H1 (cell line): ENCODE results near the gene BAAT. TPM values are rescaled to one million over a fixed set of nuclear protein-coding genes. Genes with fewer than 3 reads are reported as not detected.

ENCODE experiments used
- CTCF ChIA-PET: fragments of 300-600 bp; sonication (Branson Sonifier 250); formaldehyde crosslinking; loops from one replicate; lab custom pipeline; 2021; ENCODE audit not compliant: partially characterized antibody; lab: Charles Lee
- POLR2A ChIA-PET: fragments of 300-600 bp; sonication (Branson Sonifier 250); formaldehyde crosslinking; loops from one replicate; lab custom pipeline; 2021; ENCODE audit warnings: inconsistent platforms; ENCODE audit not compliant: partially characterized antibody; lab: Charles Lee
- DNase-seq, 2 experiments: peaks; one replicate each; pipeline versions ENCODE4 v3.0.0 to v3.0.0-alpha.2; 2010 to 2022; ENCODE audit warnings: low spot score in 2 of 2, low read depth in 1 of 2, mixed read lengths in 1 of 2
- FAIRE-seq: peaks from 2 replicates; lab custom pipeline; 2011; peaks lifted over from hg19 to GRCh38; lab: Jason Lieb, UNC
- H2AFZ ChIP-seq: 2 replicates; pipeline ENCODE4 v1.8.1; 2012; ENCODE audit warnings: low read length, inconsistent platforms
- H2AK5ac ChIP-seq: 2 replicates; pipeline ENCODE4 v1.6.1; 2013; ENCODE audit warnings: low read depth, low read length
- H2BK120ac ChIP-seq: replicated peaks from 2 replicates; pipeline ENCODE3; 2013; ENCODE audit warnings: low read depth, low read length, inconsistent platforms
- H2BK12ac ChIP-seq: 2 replicates; pipeline ENCODE4 v1.6.1; 2013; ENCODE audit warnings: low read depth, low read length
- H2BK15ac ChIP-seq: 2 replicates; pipeline ENCODE4 v1.6.1; 2013; ENCODE audit warnings: low read length
- H2BK20ac ChIP-seq: 2 replicates; pipeline ENCODE4 v1.6.1; 2013; ENCODE audit warnings: low read length
- H2BK5ac ChIP-seq: 2 replicates; pipeline ENCODE4 v1.6.1; 2013; ENCODE audit warnings: low read depth, low read length
- H3K14ac ChIP-seq: 2 replicates; pipeline ENCODE4 v1.6.1; 2013; ENCODE audit warnings: inconsistent platforms; ENCODE audit not compliant: insufficient read length
- H3K18ac ChIP-seq: 2 replicates; pipeline ENCODE4 v1.6.1; 2013; ENCODE audit warnings: low read length; ENCODE audit errors: extremely low read depth
- H3K23ac ChIP-seq: 2 replicates; pipeline ENCODE4 v1.6.1; 2013; ENCODE audit warnings: inconsistent platforms; ENCODE audit not compliant: insufficient read length
- H3K23me2 ChIP-seq: 2 replicates; pipeline ENCODE4 v1.6.1; 2013; ENCODE audit warnings: low read depth, low read length
- H3K27ac ChIP-seq: 2 replicates; pipeline ENCODE4 v1.6.1; 2011; ENCODE audit warnings: low read depth, low read length, inconsistent platforms
- H3K27me3 ChIP-seq, 4 experiments: replicated peaks in 1 of 4; 1 replicate in 1 of 4; 2 replicates in 3 of 4; pipeline versions ENCODE4 v1.6.1 to v1.8.1; 2011 to 2013; ENCODE audit warnings: low read length in 3 of 4, mild to moderate bottlenecking in 3 of 4, inconsistent platforms in 2 of 4, mixed read lengths in 2 of 4, moderate library complexity in 1 of 4; ENCODE audit not compliant: control insufficient read depth in 3 of 4, insufficient read depth in 3 of 4; ENCODE audit errors: extremely low read depth in 1 of 4
- H3K36me3 ChIP-seq, 4 experiments: 2 replicates each; pipeline versions ENCODE4 v1.6.1 to v1.8.1; 2011 to 2013; ENCODE audit warnings: mild to moderate bottlenecking in 4 of 4, low read length in 3 of 4, moderate library complexity in 2 of 4, control low read depth in 1 of 4, inconsistent platforms in 1 of 4; ENCODE audit not compliant: insufficient read depth in 4 of 4, control insufficient read depth in 2 of 4
- H3K4ac ChIP-seq: replicated peaks from 2 replicates; pipeline ENCODE3; 2013; ENCODE audit warnings: low read length, low read depth, mixed read lengths, inconsistent platforms; ENCODE audit not compliant: insufficient read length
- H3K4me1 ChIP-seq, 4 experiments: replicated peaks in 1 of 4; 1 replicate in 1 of 4; 2 replicates in 3 of 4; pipeline versions ENCODE4 v1.6.1 to v1.8.1; 2011 to 2013; ENCODE audit warnings: low read length in 3 of 4, inconsistent platforms in 2 of 4, mixed read lengths in 1 of 4; ENCODE audit not compliant: insufficient read depth in 4 of 4, control insufficient read depth in 3 of 4
- H3K4me2 ChIP-seq, 2 experiments: 2 replicates each; pipeline versions ENCODE4 v1.6.1 to v1.8.1; 2011 to 2013; ENCODE audit warnings: low read depth in 2 of 2, low read length in 2 of 2, control low read depth in 1 of 2, inconsistent platforms in 1 of 2, mild to moderate bottlenecking in 1 of 2; ENCODE audit not compliant: insufficient read depth in 1 of 2
- H3K4me3 ChIP-seq, 4 experiments: fragments of 200-600, 300-600 bp in 1 of 4; sonication (generic), shearing (Covaris generic), sonication (Bioruptor Twin) in 1 of 4; 2 replicates each; pipeline versions ENCODE4 v1.5.1 to v1.8.1; 2011 to 2016; ENCODE audit warnings: low read length in 4 of 4, low read depth in 3 of 4, control low read depth in 2 of 4, inconsistent platforms in 2 of 4, mild to moderate bottlenecking in 2 of 4, mixed read lengths in 1 of 4, moderate library complexity in 1 of 4; ENCODE audit not compliant: insufficient read depth in 2 of 4; ENCODE audit errors: extremely low read depth in 1 of 4
- H3K56ac ChIP-seq: replicated peaks from 2 replicates; pipeline ENCODE3; 2013; ENCODE audit warnings: low read depth, mild to moderate bottlenecking, mixed read lengths, low read length, inconsistent platforms; ENCODE audit not compliant: insufficient read length
- H3K79me1 ChIP-seq: 2 replicates; pipeline ENCODE4 v1.6.1; 2013; ENCODE audit warnings: low read depth, low read length, control low read depth
- H3K79me2 ChIP-seq, 2 experiments: 2 replicates each; pipeline versions ENCODE4 v1.6.1 to v1.8.1; 2012 to 2013; ENCODE audit warnings: low read length in 2 of 2, mild to moderate bottlenecking in 2 of 2, inconsistent platforms in 1 of 2; ENCODE audit not compliant: insufficient read depth in 2 of 2, control insufficient read depth in 1 of 2
- H3K9ac ChIP-seq, 4 experiments: replicated peaks in 1 of 4; 1 replicate in 1 of 4; 2 replicates in 3 of 4; pipeline versions ENCODE4 v1.6.1 to v1.8.1; 2011 to 2013; ENCODE audit warnings: low read depth in 3 of 4, low read length in 3 of 4, control low read depth in 2 of 4, mild to moderate bottlenecking in 2 of 4, moderate library complexity in 2 of 4, inconsistent platforms in 1 of 4; ENCODE audit errors: extremely low read depth in 1 of 4
- H3K9me3 ChIP-seq, 2 experiments: 2 replicates each; pipeline versions ENCODE4 v1.6.1 to v1.8.1; 2012 to 2013; ENCODE audit warnings: mild to moderate bottlenecking in 2 of 2, moderate library complexity in 2 of 2, control low read depth in 1 of 2, inconsistent platforms in 1 of 2, low read depth in 1 of 2, low read length in 1 of 2, mixed read lengths in 1 of 2; ENCODE audit not compliant: insufficient read depth in 2 of 2
- H4K20me1 ChIP-seq, 2 experiments: replicated peaks in 1 of 2; 2 replicates each; pipeline versions ENCODE3 to v1.8.1; 2011 to 2013; ENCODE audit warnings: inconsistent platforms in 2 of 2, low read length in 2 of 2, mild to moderate bottlenecking in 1 of 2; ENCODE audit not compliant: insufficient read depth in 2 of 2, control insufficient read depth in 1 of 2
- H4K5ac ChIP-seq: 2 replicates; pipeline ENCODE4 v1.6.1; 2013; ENCODE audit warnings: low read length, low read depth, mixed read lengths, inconsistent platforms; ENCODE audit not compliant: insufficient read length
- H4K8ac ChIP-seq: 2 replicates; pipeline ENCODE4 v1.8.0; 2013; ENCODE audit warnings: mild to moderate bottlenecking, moderate library complexity, low read length, inconsistent platforms; ENCODE audit not compliant: insufficient read depth; ENCODE audit errors: extremely low read depth
- H4K91ac ChIP-seq: replicated peaks from 2 replicates; pipeline ENCODE3; 2013; ENCODE audit warnings: low read length, mixed read lengths, inconsistent platforms; ENCODE audit not compliant: insufficient read length
- BRCA1 ChIP-seq: IDR thresholded peaks from 2 replicates; pipeline ENCODE4 v1.6.1; 2012; ENCODE audit warnings: low read depth, low read length, improper control_type of control experiment
- EP300 ChIP-seq, 2 experiments: IDR thresholded peaks; 1 replicate in 1 of 2; 2 replicates in 1 of 2; pipeline ENCODE4 v1.6.1; 2011 to 2012; ENCODE audit warnings: low read depth in 2 of 2, low read length in 2 of 2, mild to moderate bottlenecking in 2 of 2, borderline replicate concordance in 1 of 2, inconsistent platforms in 1 of 2, moderate library complexity in 1 of 2
- HDAC6 ChIP-seq: IDR thresholded peaks from one replicate; pipeline ENCODE4 v1.7.1; 2012; ENCODE audit warnings: low read depth, mild to moderate bottlenecking, inconsistent platforms, low read length, moderate library complexity
- JUND ChIP-seq: IDR thresholded peaks from 2 replicates; pipeline ENCODE4 v1.6.1; 2011; ENCODE audit warnings: mild to moderate bottlenecking, improper control_type of control experiment, low read length
- RAD21 ChIP-seq, 2 experiments: IDR thresholded peaks in 1 of 2; conservative IDR thresholded peaks in 1 of 2; 2 replicates each; pipeline ENCODE4 v1.6.1; 2011; ENCODE audit warnings: low read depth in 2 of 2, low read length in 2 of 2, improper control_type of control experiment in 1 of 2, inconsistent platforms in 1 of 2, mild to moderate bottlenecking in 1 of 2, moderate library complexity in 1 of 2
- RFX5 ChIP-seq: IDR thresholded peaks from 2 replicates; pipeline ENCODE4 v1.6.1; 2011; ENCODE audit warnings: low read depth, low read length, improper control_type of control experiment, borderline replicate concordance
- RNF2 ChIP-seq: fragments of 200-900, 300-1000 bp; sonication (generic); IDR thresholded peaks from 2 replicates; pipeline ENCODE4 v1.7.1; 2016; ENCODE audit warnings: borderline replicate concordance, low read depth, mild to moderate bottlenecking, antibody characterized with exemption, low read length; ENCODE audit not compliant: poor library complexity, severe bottlenecking; ENCODE audit errors: missing control alignments
- SIX5 ChIP-seq: IDR thresholded peaks from 2 replicates; pipeline ENCODE4 v1.6.1; 2011; ENCODE audit warnings: mild to moderate bottlenecking, low read depth, low read length
- SP4 ChIP-seq: IDR thresholded peaks from 2 replicates; pipeline ENCODE4 v1.6.1; 2012; ENCODE audit warnings: low read length, inconsistent platforms
- TAF1 ChIP-seq: IDR thresholded peaks from 2 replicates; pipeline ENCODE4 v1.6.1; 2011; ENCODE audit warnings: mild to moderate bottlenecking, low read depth, low read length
- ZNF274 ChIP-seq: IDR thresholded peaks from 2 replicates; pipeline ENCODE4 v1.7.0; 2012; ENCODE audit warnings: low read length, borderline replicate concordance; ENCODE audit errors: extremely low read depth
- WGBS, 2 experiments: shearing (Covaris generic) in 1 of 2; methylation state at CpG; one replicate each; pipeline versions ENCODE4 v1.1.6 to v1.1.7; 2013 to 2015; ENCODE audit warnings: low lambda C conversion rate in 2 of 2, mixed read lengths in 2 of 2, inconsistent platforms in 1 of 2, low coverage in 1 of 2, missing lambda C conversion rate in 1 of 2; ENCODE audit not compliant: insufficient replicate concordance in 2 of 2, insufficient coverage in 1 of 2, insufficient read length in 1 of 2; ENCODE audit errors: extremely low coverage in 1 of 2, missing lambda C conversion rate in 1 of 2; 5-methylcytosine and 5-hydroxymethylcytosine counted together
- polyA plus RNA-seq, 7 experiments: library from polyadenylated mRNA; depleted of rRNA in 3 of 7; stranded (reverse) in 5 of 7; unstranded in 2 of 7; fragments of >200 nt in 5 of 7; fragments of 200-250 nt in 2 of 7; gene quantifications; 1 replicate in 5 of 7; 2 replicates in 1 of 7; 4 replicates in 1 of 7; pipeline versions ENCODE4 v1.2.1 to v1.2.3, GENCODE V29; 2011 to 2013; ENCODE audit warnings: missing spikeins in 2 of 7, mixed read lengths in 2 of 7
- total RNA-seq: library from RNA; stranded (reverse); fragmentation: NEBNext Ultra II Directional; extraction: Animal tissue kit (Norgen Biotek cat#: 25700); gene quantifications from 2 replicates; pipeline ENCODE4 v1.2.1, GENCODE V29; 2021
- TF ChIP-seq, protein P1 (sequence below): IDR thresholded peaks from 2 replicates; pipeline ENCODE4 v1.6.1; 2012; ENCODE audit warnings: low read length, inconsistent platforms

The BAAT gene
- total and polyA plus RNA-seq, 2 of the 8 experiments (the other 6 are each of a cell fraction or from before 2014, with no cell fraction given), result 0.09 to 0.17 TPM

DNA sequence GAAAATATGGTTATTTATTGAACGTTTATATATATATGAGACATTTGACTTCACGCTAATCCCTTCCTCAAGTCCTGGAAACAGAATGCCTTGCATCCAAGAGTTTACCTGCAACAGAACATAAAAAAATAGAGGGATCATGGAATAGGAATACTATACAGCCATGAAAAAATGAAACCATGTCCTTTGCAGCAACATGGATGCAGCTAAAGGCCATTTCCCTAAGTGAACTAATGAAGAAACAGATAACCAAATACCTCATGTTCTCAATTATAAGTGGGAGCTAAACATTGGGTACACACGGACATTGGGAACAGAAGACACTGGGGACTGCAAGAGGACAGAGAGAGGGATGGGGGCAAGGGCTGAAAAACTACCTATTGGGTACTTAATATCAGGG is 13.0 kb downstream of the BAAT start:
- Histone ChIP-seq H3K14ac (no peak overlapping the region), H3K23ac (no peak overlapping the region), H3K4me1 (no peaks in the 10 kb centered on the region; a peak in 1 of 7 replicates), H3K18ac (no peak overlapping the region), H3K36me3 (no peaks in the 10 kb centered on the region), H3K9ac (no peak overlapping the region), H4K5ac (no peak overlapping the region), H2BK5ac (no peak overlapping the region), H3K79me2 (no peaks in the 10 kb centered on the region), H3K4me2 (no peak overlapping the region), H3K4me3 (no peak overlapping the region), H3K27me3 (no peaks in the 10 kb centered on the region), H2BK120ac (no peak overlapping the region), H4K20me1 (no peaks in the 10 kb centered on the region), H2AK5ac (no peak overlapping the region), H2AFZ (no peak overlapping the region), H2BK20ac (no peak overlapping the region), H4K8ac (no peak overlapping the region), H3K79me1 (no peaks in the 10 kb centered on the region), H3K4ac (no peak overlapping the region), H3K27ac (no peak overlapping the region), H2BK15ac (no peak overlapping the region), H4K91ac (no peak overlapping the region), H2BK12ac (no peak overlapping the region), H3K56ac (no peak overlapping the region), H3K9me3 (no peaks in the 10 kb centered on the region), H3K23me2 (no peaks in the 10 kb centered on the region)
- POLR2A ChIA-PET, result no interaction called here
- CTCF ChIA-PET, result interaction anchor here (0.7 to 1.1 kb wide), 2 partner anchors 13 to 252 kb away, joined by 3 to 4 read pairs; partner anchors contain the start of gene BAAT
- FAIRE-seq (no peak), DNase-seq (no peak)
- WGBS, 2 experiments, result 58 to 100% methylated on average over 1 to 3 of the region's 3 CpGs
- TF ChIP-seq RNF2 (no peak), HDAC6 (no peak), EP300 (IDR thresholded peaks at IDR 0.05; ENCODE audit: borderline replicate concordance in 1 of 2, low read depth in 2 of 2, low read length in 2 of 2) (no peak), SIX5 (no peak), RFX5 (no peak), TAF1 (no peak), SP4 (no peak), BRCA1 (no peak), ZNF274 (no peak), JUND (no peak), RAD21 (IDR thresholded peaks at IDR 0.05 in 1 of 2, conservative IDR thresholded peaks at IDR 0.05 in 1 of 2; ENCODE audit: low read depth in 2 of 2, low read length in 2 of 2) (no peak)
- TF ChIP-seq, protein P1, sequence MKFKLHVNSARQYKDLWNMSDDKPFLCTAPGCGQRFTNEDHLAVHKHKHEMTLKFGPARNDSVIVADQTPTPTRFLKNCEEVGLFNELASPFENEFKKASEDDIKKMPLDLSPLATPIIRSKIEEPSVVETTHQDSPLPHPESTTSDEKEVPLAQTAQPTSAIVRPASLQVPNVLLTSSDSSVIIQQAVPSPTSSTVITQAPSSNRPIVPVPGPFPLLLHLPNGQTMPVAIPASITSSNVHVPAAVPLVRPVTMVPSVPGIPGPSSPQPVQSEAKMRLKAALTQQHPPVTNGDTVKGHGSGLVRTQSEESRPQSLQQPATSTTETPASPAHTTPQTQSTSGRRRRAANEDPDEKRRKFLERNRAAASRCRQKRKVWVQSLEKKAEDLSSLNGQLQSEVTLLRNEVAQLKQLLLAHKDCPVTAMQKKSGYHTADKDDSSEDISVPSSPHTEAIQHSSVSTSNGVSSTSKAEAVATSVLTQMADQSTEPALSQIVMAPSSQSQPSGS, result no peak
